Tibial artery (tissue), 4 donors: ENCODE data around the gene TLR2.

Experiments used
- DNase-seq, 2 donors: peaks; one replicate each; pipeline ENCODE4 v3.0.0-alpha.2; 2019
- H3K27ac ChIP-seq, 2 donors: fragments of 200-600 bp; sonication (generic) in 1 of 2; 1 replicate in 1 of 2; 2 replicates in 1 of 2; pipeline ENCODE4 v1.5.1; 2018 to 2019; ENCODE audit warnings: mild to moderate bottlenecking in 1 of 2
- H3K27me3 ChIP-seq, 2 donors: fragments of 200-600 bp; sonication (generic) in 1 of 2; one replicate each; pipeline versions ENCODE4 v1.5.1 to v1.6.0; 2016 to 2019
- H3K36me3 ChIP-seq, 3 donors: fragments of 200-600 bp; sonication (generic) in 2 of 3; one replicate each; pipeline ENCODE4 v1.5.1; 2016 to 2019; ENCODE audit warnings: mild to moderate bottlenecking in 2 of 3
- H3K4me1 ChIP-seq, 4 donors: fragments of 200-600 bp; sonication (generic) in 2 of 4; 1 replicate in 3 of 4; 2 replicates in 1 of 4; pipeline ENCODE4 v1.5.1; 2016 to 2019
- H3K4me3 ChIP-seq, 2 donors: fragments of 200-600 bp; sonication (generic) in 1 of 2; 1 replicate in 1 of 2; 2 replicates in 1 of 2; pipeline ENCODE4 v1.5.1; 2018 to 2019; ENCODE audit warnings: mild to moderate bottlenecking in 2 of 2
- H3K9me3 ChIP-seq, 3 donors: fragments of 200-600 bp; sonication (generic) in 1 of 3; one replicate each; pipeline ENCODE4 v1.5.1; 2016 to 2019
- intact Hi-C: fragments of 100-400 bp; cut with DNase I; formaldehyde crosslinking; loops from one replicate; pipeline ENCODE4 v1.15.0; 2023; ENCODE audit warnings: low total_unique reads
- TF ChIP-seq, protein P1 (sequence below), 2 experiments: fragments of 200-600 bp in 1 of 2; fragments of 450-650 bp in 1 of 2; IDR thresholded peaks; one replicate each; pipeline ENCODE4 v1.5.1; 2017 to 2019; ENCODE audit warnings: antibody characterized with exemption in 2 of 2, mild to moderate bottlenecking in 1 of 2, moderate library complexity in 1 of 2

TLR2 gene

DNA sequence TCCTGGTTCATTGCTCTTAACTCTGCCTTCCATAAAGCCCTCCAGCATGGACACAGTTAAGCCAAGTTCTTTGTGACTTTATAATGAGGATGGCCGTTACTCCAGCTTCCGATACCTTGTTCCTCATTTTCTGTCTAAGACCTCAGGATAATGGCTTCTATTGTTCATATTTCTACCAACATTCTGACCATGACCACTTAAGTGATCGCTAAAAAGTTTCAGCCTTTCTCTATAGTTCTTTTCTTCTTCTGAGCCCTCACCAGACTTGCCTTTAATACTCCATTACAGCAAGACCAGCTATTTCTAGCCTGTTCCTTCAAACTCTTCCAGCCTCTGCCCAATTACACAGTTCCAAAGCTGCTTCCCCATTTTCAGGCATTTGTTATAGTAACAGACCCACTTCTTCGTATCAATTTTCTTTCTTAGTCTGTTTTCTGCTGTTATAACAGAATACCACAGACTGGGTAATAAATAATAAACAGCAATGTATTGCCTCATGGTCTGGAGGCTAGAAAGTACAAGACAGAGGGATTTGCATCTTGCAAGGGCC is 63.4 kb downstream of the TLR2 start:
- TF ChIP-seq, protein P1, sequence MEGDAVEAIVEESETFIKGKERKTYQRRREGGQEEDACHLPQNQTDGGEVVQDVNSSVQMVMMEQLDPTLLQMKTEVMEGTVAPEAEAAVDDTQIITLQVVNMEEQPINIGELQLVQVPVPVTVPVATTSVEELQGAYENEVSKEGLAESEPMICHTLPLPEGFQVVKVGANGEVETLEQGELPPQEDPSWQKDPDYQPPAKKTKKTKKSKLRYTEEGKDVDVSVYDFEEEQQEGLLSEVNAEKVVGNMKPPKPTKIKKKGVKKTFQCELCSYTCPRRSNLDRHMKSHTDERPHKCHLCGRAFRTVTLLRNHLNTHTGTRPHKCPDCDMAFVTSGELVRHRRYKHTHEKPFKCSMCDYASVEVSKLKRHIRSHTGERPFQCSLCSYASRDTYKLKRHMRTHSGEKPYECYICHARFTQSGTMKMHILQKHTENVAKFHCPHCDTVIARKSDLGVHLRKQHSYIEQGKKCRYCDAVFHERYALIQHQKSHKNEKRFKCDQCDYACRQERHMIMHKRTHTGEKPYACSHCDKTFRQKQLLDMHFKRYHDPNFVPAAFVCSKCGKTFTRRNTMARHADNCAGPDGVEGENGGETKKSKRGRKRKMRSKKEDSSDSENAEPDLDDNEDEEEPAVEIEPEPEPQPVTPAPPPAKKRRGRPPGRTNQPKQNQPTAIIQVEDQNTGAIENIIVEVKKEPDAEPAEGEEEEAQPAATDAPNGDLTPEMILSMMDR (IDR thresholded peaks at IDR 0.05) = no peak
- Histone ChIP-seq H3K4me1 (peaks cover 0 to 13% (median 0%) of the 10 kb centered on the region in 4 donors), H3K27ac (peak overlapping the region in 1 of 2 donors; percentile 14), H3K4me3 (no peak overlapping the region), H3K27me3 (no peaks in the 10 kb centered on the region), H3K9me3 (no peaks in the 10 kb centered on the region), H3K36me3 (no peaks in the 10 kb centered on the region)
- intact Hi-C loops = loop anchor here (5.0 kb wide), 1 partner anchor 115 kb away; no protein-coding TSS in a partner anchor
- DNase-seq = no peak

DNA sequence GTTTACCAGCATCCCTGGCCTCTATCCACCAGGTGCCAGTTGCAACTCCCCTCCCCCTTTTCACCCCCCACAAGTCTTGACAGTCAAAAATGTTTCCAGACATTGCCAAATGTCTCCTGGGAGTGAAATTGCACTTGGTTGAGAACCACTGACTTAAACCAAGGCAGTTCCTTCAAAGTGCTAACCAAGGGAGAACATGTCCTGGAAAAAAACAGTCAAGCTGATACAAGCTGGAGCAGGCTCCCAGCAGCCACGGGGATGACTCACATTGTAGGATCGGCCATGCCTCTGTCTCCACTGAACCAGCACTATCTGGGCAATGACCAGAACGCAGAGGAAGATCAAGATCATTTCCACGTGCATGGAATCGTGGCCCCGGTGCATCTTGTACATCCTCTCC is 64.3 kb downstream of the TLR2 start:
- TF ChIP-seq, protein P1 (IDR thresholded peaks at IDR 0.05) = no peak
- Histone ChIP-seq H3K27me3 (no peaks in the 10 kb centered on the region), H3K4me1 (peaks cover 0 to 13% (median 0%) of the 10 kb centered on the region in 4 donors), H3K27ac (no peak overlapping the region), H3K9me3 (no peaks in the 10 kb centered on the region), H3K4me3 (no peak overlapping the region), H3K36me3 (no peaks in the 10 kb centered on the region)
- intact Hi-C loops = loop anchor here (5.0 kb wide), 1 partner anchor 116 kb away; no protein-coding TSS in a partner anchor
- peak; percentile 73 to 85 for DNase-seq

DNA sequence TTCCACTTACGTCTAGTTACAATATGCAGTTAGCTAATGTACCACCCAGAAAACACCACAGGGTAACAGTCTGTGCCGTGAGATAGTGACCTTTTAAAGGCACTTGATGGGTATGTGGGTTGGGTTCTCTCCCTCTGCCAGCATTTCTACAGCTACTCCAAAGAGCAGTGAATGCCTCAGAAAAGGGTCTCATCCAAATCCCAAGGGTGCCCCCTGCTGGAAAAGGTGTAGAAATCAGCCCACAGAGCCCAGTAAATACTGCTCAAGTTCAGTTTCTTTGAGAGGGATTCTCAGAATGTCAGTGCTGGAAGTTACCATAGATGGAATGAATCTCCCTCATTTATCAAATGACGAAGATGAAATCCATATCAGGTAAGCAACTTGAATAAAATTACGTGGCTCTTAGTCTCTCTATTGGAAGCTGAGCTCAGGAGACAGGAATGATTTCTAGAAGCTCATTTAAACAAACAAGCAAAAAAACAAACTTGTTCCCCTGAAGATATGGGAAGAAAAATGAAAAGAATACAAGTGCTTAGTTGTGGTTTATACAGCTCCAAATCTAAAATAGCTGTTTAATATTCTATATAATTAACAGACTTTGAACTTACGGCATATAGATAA is 66.2 kb downstream of the TLR2 start:
- Histone ChIP-seq H3K4me1 (peaks cover 0 to 13% (median 0%) of the 10 kb centered on the region in 4 donors), H3K9me3 (no peaks in the 10 kb centered on the region), H3K4me3 (no peak overlapping the region), H3K36me3 (no peaks in the 10 kb centered on the region), H3K27me3 (no peaks in the 10 kb centered on the region), H3K27ac (no peak overlapping the region)
- intact Hi-C loops = loop anchor here (2.0 to 5.0 kb wide), 4 partner anchors 108 to 1983 kb away; partner anchors contain the start of gene MND1
- peak; percentile 63 to 77 for DNase-seq
- TF ChIP-seq, protein P1 (IDR thresholded peaks at IDR 0.05) = peak; percentile 71 to 83

DNA sequence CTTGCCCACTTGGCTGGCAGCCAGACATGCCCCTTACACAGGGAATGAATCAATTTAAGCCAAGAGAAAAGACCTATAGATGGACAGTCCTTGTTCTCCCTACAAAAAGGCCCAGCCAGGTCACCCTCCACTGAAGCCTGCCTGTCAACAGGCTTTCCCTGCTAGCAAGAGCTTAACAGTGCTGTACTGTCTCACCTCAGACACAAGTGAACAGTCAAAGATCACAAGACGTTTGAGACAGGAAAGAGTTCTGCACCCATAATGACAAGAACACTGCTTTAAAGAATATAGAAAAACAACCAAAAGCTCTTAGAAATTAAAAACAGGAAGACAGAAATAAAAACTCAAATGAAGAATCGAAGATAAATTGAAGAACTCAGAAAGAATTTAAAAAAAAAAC is 71.1 kb downstream of the TLR2 start:
- intact Hi-C loops = loop anchor here (5.0 kb wide), 1 partner anchor 303 kb away; no protein-coding TSS in a partner anchor
- DNase-seq = no peak
- H3K36me3 ChIP-seq = no peaks in the 10 kb centered on the region
- H3K27ac ChIP-seq = no peak overlapping the region
- no peak overlapping the region for H3K4me3 ChIP-seq
- peaks cover 0 to 13% of the 10 kb centered on the region in 2 donors for H3K27me3 ChIP-seq
- H3K4me1 ChIP-seq = peaks cover 0 to 13% (median 6%) of the 10 kb centered on the region in 4 donors
- H3K9me3 ChIP-seq = no peaks in the 10 kb centered on the region
- TF ChIP-seq, protein P1 (IDR thresholded peaks at IDR 0.05) = no peak
